Fibroblast of skin of right quadriceps (primary cell): Measurements from ENCODE around the gene G3BP1.
A peak's percentile ranks its signal among the peaks of the same experiment; 100 is the strongest.
"Not testable (repeated sequence)": the region's sequence is repeated elsewhere in the genome, so short reads cannot be mapped to it uniquely, and the experiment has no call there.

ENCODE experiments used
- DNase-seq: peaks from one replicate; pipeline ENCODE4 v3.0.0-alpha.2; 2013

Gene G3BP1

DNA sequence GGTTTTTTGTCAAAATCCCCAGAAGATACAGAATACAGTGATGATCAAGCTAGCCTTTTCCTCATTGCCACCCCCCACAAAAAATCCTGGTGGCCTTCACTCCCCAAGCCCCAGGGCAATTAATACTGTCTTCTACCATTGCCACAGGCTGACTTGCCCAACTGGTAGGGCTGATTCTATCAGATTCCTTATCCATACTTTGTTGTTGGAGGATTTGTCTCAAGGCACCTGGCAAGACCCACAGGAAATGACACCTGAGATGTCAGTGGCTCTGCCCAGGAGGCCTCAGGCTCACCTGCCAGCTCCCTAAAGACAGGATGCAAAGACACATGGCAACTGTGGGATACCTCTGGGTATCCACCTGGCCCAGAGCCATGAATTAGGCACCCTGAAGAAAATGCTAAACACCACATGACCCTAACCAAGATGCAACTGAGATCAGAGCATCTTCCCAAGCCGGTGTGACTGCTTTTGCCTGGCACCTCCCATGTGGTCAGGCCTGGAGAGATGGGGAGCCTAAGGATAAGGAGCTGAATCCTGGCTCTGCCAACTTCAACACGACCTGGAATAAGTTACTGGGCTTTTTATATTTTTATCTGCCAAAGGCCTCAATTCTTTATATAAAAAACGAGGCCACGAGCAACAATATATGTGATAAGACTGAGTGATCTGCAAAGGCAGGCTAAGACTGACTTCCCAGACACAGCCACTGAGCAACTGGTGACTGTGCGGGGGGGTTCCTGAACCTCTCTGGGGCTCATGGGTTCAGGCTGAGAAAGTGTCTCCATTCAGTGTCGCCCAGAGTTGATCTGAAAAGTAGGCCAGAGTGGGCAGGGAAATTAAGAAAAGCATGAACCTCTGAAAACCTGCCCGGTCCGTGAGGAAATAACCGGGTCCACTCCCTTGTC, 14.3 kb upstream of the G3BP1 start:
- DNase-seq = no peak

DNA sequence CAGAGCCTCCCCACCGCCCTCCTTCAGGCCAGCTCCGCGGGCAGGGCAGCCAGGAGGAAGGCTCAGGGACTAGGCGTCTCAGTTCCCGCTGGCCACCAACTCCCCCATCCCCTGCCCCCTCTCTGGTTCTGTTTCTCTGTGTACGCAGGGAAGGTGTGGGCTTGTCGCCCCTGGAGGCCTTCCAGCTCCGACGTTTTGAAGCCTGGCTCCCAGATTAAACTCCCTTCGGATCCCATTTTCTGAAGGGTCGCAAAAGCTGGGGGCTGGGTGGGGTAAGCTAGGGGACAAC, 13.7 kb upstream of the G3BP1 start:
- DNase-seq = no peak

DNA sequence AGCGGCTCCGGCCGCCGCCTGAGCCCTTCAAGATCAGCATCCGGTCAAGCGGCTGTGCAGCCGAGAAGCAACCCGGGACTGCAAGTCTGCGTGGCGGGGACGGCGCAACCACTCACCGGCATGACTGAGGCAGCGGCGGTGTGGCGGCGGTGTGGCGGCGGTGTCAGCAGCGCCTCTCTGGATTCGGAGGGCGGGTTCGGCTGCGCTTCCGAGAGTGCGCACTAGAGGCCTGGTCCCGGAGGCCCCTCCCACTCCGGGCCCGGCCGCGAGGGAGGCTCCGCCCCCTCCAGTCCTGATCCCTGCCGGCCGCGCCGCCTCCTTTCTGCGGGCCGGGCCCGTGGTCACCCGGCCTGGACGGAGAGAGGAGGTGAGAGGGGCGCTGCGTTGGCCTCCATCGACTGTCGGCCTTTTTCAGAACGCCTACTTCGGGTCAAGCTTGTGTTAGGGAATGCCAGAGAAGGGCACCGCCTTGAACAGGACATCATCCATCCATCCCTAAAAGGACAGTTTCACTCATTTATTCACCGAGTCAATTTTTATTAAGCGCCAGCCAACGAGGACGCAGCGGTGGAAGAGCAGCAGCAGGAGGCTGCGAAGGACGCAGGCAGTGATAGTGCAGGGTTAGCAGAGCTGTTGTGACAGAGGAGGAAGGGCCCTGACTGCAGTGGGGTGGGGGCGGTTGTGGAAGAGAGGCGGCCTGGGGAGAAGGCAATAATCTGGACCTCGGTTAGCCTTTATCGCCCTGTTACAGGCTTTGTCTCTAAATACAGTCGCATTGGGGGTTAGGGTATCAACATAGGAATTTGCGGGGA, 13.1 kb upstream of the G3BP1 start, which contains the start of gene ATOX1:
Gene ATOX1, minus strand, starts transcription at position 202 of the 812 bp plus-strand sequence. Its CDS starts 80 bp downstream, at position 122.
- DNase-seq = peak; percentile 84

DNA sequence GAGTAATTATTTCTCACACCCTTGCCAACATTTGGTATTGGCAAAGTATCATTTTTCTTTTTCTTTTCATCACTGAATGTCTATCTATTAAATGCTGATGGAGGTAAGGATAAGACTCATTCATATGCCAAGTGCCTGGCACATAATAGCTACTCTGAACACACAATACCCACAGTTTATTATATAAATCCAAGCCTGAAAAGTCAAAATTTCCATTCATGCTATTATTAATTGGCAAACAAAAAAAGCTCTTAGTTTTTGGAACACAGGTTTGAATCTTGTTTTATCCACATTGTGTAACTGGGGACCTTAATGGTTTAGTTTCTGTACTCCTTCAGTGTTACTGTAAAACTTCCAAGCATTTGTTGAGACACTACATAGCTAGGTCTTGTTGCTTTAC, 7.0 kb upstream of the G3BP1 start:
- DNase-seq = no peak

DNA sequence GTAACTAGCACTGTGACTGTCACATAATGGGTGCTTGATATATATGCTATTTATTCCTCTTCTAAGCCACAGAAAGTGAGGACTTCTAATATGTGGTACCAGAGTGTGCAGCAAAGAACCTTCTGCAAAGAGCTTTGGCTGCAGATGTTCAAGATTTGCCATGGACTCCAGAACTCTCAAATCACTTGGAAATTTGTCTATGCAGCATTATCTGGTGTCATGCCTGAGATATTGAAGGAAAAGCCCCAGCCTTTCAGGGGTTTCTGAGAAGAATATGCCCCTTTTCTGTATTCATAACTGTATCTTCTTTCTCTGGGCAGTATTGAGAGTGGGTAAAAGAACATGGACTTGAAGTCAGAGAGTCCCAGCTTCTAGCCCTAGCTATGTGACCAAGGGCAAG, 4.8 kb upstream of the G3BP1 start:
- no peak for DNase-seq

DNA sequence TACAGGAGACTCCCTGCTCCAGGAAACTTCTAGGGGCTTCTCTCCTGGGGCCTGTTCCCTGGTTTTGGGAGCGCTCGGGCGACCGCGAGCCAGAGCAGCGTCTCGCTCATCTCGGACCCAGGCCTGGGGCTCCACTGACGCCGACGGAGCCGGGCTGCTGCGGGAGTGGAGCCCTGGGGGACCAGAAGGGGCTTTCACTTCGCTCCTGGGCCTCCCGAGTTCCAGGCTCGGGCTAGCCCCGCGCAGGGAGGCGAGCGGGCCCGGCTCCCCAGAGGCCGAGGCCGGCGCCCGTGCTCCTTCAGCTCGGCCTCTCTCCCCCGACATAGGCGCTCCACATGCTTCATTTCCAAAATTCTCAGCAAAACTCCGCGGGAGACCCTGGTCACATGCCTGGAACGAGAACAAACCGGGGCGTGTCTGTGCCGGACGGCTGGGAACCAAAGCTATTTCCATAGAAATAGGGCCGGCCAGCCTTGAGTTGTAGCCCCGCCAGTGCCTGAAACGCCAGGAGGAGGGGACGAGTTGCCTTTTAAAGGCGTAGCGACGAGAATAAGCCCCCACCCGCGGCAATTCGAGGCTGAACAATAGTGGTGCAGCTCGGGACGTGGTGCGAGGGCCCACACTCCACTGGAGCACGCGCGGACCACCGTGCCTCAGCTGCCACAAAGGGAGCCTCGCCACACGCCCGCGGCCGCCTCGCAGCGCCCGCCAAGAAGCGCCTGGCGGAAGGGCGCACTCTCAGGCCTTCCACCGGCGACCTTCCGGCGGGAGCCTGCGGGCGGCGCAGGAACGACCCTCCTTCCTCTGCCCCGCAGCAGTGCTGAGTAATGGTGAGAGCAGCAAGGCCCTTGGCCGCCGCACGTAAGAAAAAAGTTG, 1.1 kb upstream of the G3BP1 start:
- DNase-seq = peak; percentile 77

DNA sequence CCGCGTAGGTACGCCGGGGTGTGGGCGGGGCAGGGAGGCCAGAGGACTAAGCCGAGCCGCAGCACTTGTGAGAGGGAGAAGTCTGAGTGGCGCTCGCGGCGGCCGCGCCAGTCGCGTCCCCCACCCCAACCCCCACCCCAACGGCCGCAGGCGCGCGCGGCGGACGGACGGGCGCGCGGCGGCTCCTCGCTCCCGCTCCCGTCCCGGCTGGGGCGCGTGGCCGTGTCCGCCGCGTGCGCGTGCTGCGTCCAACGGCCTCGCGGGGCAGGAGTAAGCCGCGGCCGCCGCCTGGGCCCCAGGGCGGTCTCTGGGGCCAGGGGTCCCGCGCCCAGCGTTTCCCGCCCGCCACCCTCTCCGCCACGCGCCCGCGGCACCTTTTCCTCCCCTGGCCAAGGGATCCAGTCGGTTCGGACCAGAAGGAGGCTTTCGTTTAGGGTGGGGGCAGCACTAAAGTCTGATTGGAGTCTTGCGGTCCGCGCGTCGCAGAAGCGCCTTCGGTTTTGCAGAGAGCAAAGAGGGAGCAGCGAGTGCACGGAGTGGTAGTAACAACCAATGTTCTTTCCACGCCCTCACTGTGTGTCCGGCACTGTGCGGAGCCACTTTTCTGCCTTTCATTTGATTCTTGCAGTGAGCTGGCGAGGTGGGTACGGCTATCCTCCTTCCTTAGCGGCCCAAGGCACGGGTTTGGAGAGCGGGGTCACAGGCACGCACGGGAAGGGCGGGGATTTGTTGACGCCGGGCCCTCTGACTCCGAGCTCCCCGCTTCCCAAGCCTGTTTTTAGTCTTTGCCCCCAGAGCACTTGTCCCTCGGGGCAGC, 483 bp downstream of the G3BP1 start:
- DNase-seq = peak; percentile 14

DNA sequence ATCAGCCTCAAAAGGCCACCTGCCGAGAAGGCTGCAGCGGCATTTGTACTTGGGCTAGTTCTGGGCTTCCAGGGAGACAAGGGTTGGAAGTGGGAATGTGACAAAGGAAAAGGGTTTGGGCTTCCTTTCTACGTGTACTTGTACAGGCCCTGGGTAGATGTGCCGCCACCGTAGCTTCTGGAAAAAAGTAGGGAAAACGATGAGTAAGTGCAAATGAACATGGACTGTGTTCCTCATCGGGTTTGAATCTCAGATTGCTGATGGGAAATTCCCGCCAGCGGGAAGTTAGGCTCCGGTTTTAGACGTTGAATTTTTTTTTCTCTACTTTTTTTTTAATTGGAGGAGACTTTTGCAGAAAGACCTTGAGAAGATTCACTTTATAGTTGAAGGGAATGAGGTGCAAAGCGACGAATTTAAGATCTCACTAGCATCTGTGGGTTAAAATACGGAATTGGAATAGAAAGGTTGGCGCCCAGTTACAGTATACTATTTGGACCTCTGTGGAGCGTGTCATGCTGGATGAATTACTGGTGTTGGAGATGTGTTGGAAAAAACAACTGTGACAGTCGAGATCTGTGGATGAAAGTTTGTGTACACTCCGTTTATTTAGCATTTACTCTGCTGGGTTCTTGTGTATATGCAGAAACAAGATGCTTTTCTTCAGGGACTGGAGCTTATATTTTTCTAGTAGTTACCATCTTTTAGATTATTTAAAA, 1.2 kb downstream of the G3BP1 start:
- peak; percentile 33 for DNase-seq

DNA sequence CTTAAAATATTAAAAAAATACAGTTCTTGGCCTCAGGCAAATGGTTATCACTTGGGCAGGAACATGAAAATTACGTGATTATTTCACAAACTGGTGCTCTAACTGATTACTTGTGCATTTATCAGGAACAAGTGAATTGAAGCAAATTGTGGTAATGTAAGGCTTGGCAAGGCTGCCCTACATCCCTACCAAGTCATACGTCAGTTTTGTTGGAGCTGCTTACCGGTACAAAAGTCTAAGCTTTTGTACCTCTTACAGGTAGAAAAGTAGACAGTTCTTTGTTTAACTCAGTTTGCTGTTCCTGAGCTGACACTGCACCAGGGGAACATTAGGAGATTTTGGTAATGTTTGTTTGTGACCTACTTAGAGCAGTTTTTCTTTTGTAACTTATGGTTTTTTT, 2.2 kb downstream of the G3BP1 start:
- DNase-seq = no peak

DNA sequence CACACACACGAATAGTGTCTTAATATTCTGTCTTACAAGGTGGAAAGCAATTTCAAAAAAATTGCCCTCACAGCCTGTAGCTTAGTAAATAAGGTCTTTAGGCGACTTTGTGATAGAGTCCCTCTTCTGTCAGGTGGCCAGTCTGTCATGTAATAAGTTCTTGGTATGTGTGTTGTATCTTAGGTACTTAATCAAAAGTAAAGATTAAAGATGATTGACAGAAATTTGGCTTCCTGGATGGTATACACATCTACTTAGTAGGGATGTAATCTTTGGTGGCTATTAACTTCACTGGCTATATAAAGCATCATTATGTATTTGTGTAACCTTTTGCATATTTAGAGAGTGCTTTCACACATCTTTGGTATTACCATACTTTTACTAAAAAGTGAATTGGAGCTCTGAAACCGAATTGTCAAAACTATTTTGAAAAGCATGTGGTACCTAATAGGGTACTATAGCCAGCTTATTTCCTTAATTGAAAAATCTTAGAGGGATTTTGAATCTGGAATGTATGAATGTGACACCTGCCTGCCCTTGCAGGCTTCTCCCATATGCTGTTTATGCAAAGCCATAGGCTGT, 3.4 kb downstream of the G3BP1 start:
- no peak for DNase-seq

DNA sequence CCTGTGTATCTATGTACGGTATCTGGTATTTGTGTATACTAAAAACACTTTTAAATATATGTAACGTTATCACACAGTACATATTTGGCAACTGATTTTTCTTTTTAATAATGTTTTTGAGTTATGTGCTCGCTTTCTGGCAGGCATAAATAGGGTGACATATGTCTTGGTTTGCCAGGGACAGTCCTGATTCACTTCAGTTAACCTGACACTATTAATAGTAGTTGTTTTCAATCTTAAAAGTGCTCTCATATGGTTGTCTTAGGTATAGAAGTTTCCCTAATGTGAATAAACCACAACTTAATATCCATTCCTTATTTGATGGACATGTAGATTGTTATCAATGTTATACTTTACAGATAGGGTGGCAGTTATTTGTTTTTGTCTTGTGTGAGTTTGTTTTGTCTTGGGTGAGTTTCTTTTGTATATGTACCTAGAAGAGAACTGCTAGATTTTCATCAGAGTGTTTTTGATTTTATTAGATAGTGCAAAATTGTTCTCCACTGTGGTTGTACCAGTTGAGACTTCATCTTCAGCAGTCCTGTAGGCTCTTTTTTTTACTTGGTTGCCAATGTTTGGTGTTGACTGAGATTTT, 7.9 kb downstream of the G3BP1 start:
- no peak for DNase-seq

DNA sequence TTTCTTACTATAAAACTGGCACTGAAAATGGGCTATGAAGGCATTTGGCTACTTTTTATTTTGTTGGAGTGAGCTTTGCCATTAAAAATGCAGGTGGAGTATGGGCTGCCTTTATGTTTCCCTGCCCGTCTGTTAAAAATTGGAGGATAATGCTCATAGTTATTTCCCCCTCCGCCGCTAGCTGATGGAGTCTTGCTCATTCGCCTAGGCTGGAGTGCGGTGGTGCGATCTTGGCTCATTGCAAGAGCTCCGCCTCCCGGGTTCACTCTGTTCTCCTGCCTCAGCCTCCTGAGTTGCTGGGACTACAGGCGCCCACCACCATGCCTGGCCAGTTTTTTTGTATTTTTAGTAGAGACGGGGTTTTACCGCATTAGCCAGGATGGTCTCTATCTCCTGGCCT, 8.6 kb downstream of the G3BP1 start:
- no peak for DNase-seq

DNA sequence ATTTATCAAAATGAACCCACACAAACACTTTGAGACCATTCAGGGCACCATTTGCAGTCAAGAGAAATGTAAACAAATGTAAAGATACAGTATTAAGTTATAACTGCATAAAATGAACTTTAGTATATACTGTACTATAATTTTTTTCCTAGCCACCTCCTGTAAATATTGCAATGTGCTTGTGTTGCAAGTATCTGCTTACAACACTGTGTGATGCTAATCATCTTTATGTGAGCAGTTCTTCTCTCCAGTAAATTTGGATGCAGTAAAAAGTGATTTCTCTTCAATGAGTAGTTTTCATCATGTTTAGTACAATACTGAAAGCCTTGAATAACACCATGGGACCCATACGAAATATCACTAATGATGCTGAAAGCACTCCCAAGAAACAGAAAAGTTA, 9.4 kb downstream of the G3BP1 start:
- DNase-seq = no peak

DNA sequence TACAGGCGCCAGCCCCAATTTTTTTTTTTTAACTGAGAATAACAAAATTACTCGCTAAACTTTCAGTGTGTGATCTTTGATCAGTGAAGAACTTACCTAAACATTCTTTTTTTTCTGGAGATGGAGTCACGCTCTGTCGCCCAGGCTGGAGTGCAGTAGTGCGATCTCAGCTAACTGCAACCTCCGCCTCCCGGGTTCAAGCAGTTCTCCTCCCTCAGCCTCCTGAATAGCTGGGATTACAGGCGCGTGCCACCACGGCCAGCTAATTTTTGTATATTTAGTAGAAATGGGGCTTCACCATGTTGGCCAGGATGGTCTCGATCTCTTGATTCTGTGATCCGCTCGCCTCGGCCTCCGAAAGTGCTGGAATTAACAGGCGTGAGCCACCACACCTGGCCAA, 11.9 kb downstream of the G3BP1 start:
- DNase-seq = not testable (repeated sequence)

DNA sequence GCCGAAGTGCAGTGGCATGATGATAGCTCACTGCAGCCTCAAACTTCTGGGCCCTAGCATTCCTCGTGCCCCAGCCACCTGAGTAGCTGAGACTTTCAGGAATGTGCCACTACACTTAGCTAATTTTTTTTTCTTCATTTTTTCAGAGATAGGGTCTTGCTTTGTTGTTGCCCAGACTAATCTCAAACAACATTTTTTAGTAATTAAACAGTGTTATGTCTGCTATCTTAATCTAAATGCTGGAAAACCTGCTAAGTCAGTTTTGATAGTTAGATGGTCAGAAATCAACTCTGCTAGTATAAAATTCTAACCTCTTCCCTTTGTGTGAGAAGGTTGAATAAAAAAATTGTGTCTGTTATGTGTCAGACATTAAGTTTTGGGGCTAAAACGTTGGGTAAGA, 12.4 kb downstream of the G3BP1 start:
- no peak for DNase-seq

DNA sequence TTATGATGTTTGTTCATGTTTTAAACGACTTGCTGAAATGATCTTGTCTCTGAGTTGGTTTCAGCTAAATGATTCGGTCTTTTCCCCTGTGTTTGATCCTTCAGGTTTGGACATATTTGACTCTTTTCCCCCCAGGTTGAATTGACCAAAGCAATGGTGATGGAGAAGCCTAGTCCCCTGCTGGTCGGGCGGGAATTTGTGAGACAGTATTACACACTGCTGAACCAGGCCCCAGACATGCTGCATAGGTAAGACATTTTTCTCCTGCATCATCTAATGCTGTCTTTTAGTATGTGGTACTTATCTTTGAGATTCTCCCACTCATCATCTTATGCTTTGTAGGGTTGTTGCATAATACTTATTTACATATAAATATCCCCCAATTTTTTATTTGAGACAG, 14.7 kb downstream of the G3BP1 start:
- DNase-seq = no peak

DNA sequence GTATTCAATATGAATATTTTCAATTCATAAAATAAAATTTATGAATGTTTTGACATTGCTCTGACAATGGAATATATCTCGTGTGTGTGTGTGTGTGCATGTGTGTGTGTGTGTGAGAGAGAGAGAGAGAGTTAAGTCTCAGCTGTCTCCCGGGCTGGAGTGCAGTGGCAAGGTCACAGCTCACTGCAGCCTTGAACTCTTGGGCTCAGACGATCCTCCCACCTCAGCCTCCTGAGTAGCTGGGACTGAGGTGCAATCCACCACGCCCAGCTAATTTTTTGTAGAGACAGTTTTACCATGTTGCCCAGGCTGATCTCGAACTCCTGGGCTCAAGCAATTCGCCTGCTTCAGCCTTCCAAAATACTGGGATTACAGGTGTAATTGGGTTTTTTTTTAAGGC, 16.1 kb downstream of the G3BP1 start:
- no peak for DNase-seq

DNA sequence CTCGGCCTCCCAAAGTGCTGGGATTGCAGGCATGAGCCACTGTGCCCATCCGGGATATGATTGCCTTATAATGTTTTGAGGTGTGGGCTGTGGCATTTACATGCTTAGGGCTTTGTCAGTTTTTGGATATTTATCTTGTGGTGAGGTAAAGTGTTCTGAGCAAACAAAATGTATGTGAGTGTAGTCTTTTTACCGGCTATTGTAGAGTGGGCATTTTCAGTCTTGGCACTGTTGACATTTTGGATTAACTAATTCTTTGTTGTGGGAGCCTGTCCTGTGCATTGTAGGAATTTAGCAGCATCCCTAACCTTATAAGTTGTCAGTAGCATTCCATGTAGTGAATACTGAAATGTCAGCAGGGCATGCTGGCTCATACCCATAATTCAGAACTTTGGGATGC, 21.6 kb downstream of the G3BP1 start:
- DNase-seq = no peak

DNA sequence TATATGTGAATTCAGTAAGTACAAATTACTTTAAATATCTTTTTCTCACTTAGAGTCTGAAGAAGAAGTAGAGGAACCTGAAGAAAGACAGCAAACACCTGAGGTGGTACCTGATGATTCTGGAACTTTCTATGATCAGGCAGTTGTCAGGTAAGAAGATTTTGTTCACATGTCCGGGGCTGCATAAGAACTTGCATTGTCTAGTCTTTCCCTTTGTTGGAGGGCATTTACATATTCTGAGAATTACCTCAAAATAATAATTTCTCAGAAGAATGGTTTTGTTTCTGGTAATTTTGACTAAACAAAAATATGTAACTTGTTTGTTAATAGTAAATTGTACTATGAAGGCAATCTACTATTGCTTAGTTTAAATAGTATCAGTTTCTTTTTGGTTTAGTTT, 23.7 kb downstream of the G3BP1 start:
- DNase-seq = no peak

DNA sequence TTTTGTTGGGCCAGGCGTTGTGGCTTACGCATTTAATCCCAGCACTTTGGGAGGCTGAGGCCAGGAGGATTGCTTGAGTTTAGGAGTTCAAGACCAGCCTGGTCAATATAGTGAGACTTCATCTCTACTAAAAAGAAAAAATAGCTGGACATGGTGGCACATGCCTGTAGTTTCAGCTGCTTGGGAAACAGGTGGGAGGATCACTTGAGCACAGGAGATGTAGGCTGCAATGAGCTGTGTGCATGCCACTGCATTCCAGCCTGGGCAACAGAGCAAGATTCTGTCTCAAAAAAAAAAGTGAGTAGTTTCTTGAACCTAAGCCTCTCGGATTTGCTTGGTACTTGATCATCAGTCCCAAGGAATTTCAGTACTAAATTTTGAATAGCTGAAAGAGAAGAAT, 26.9 kb downstream of the G3BP1 start:
- DNase-seq = no peak

DNA sequence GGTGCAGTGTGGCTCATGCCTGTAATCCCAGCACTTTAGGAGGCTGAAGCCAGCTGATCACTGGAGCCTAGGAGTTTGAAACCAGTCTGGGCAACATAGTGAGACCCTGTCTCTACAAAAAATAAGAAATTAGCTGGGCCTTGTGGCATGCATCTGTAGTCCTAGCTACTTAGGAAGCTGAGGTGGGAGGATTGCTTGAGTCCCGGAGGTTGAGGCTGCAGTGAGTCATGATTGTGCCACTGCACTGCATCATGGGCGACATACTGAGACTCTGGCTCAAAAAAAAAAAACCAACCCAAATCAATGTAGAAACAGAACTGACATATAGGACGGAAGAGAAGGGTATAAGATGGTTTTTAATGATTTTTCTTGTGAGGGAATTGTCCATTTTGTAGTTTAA, 27.7 kb downstream of the G3BP1 start:
- DNase-seq = no peak
